ENCODE data around the gene FHIT. TPM values are rescaled to one million over a fixed set of nuclear protein-coding genes. Genes with fewer than 3 reads are reported as not detected.

Gene FHIT
- total RNA-seq, 1 experiment from 2014 or later: 3.6 TPM

DNA sequence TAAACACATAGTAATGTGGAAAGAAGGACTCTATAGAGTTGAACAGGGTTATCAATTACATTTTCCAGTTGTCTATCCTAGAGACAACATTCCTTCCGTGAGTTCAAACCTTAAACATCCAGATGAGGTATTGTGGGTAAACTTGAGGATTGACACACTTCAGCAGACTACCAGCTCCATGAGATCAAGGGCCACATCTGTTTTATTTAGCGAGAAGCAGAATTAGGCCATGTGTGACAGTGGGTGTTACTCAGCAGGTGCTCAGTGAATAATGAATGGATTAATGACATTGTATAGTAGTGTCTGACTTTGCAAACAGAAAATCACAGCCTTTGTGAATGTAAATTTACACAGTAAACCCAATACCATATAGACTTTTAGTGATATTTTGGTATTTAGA is 1260.3 kb downstream of the FHIT start:
- Histone ChIP-seq H3K36me3 (ENCODE audit: low read depth, low read length) (no peaks in the 10 kb centered on the region), H3K27me3 (ENCODE audit: low read length) (peaks cover 44% of the 10 kb centered on the region), H4K20me1 (ENCODE audit: low read length) (no peaks in the 10 kb centered on the region), H3K79me2 (ENCODE audit: low read length) (no peaks in the 10 kb centered on the region), H3K4me2 (ENCODE audit: low read length) (no peak overlapping the region), H3K4me1 (ENCODE audit: insufficient read depth, low read length) (no peaks in the 10 kb centered on the region), H3K27ac (ENCODE audit: low read length) (no peak overlapping the region), H3F3A (ENCODE audit: low read length, unreplicated experiment) (no peaks in the 10 kb centered on the region), H3K9ac (ENCODE audit: low read length) (no peak overlapping the region), H3K4me3 (ENCODE audit: low read length) (no peak overlapping the region), H3K9me2 (replicated peaks; ENCODE audit: low read length) (no peaks in the 10 kb centered on the region), H3K9me3 (ENCODE audit: low read length) (no peaks in the 10 kb centered on the region), H2AFZ (ENCODE audit: low read length) (no peak overlapping the region)
- ChIA-PET CTCF (no interaction called here), POLR2A (ENCODE audit: unreplicated experiment) (no interaction called here)
- BruUV-seq (replicated peaks): no TSS peak
- intact Hi-C loops (cut with micrococcal nuclease): no loop called here
- no peak for DNase-seq
- no peak for ATAC-seq
- TF ChIP-seq EZH2 (IDR thresholded peaks at IDR 0.05; ENCODE audit: low read length, unreplicated experiment) (no peak), EZH2phosphoT487 (IDR thresholded peaks at IDR 0.05; ENCODE audit: borderline replicate concordance, low read length) (no peak)
- TF ChIP-seq, protein P1, sequence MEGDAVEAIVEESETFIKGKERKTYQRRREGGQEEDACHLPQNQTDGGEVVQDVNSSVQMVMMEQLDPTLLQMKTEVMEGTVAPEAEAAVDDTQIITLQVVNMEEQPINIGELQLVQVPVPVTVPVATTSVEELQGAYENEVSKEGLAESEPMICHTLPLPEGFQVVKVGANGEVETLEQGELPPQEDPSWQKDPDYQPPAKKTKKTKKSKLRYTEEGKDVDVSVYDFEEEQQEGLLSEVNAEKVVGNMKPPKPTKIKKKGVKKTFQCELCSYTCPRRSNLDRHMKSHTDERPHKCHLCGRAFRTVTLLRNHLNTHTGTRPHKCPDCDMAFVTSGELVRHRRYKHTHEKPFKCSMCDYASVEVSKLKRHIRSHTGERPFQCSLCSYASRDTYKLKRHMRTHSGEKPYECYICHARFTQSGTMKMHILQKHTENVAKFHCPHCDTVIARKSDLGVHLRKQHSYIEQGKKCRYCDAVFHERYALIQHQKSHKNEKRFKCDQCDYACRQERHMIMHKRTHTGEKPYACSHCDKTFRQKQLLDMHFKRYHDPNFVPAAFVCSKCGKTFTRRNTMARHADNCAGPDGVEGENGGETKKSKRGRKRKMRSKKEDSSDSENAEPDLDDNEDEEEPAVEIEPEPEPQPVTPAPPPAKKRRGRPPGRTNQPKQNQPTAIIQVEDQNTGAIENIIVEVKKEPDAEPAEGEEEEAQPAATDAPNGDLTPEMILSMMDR (conservative IDR thresholded peaks at IDR 0.05; ENCODE audit: low read depth, low read length): no peak

DNA sequence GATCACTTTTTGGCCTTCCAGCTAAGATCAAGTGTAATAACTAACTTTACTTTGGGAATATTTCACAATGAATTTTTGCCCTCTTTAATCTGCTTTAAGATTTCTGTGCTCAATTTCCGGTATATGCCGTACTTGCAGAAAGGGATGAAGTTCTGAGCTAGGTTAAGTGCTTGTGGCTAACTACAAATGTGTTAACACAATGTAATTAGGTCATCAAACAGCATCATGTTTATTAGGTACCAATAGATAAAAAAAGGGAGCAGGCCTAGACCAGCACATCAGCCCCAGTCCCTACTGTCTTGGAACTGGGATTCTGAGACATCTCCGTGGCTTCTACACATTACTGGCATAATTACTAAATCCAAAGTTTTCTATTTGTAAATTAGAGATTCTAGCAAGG is 1268.7 kb downstream of the FHIT start:
- Histone ChIP-seq H3K9ac (ENCODE audit: low read length) (no peak overlapping the region), H3K36me3 (ENCODE audit: low read depth, low read length) (no peaks in the 10 kb centered on the region), H3K79me2 (ENCODE audit: low read length) (no peaks in the 10 kb centered on the region), H3K4me1 (ENCODE audit: insufficient read depth, low read length) (no peaks in the 10 kb centered on the region), H3K9me3 (ENCODE audit: low read length) (no peaks in the 10 kb centered on the region), H3K9me2 (replicated peaks; ENCODE audit: low read length) (no peaks in the 10 kb centered on the region), H3K4me3 (ENCODE audit: low read length) (no peak overlapping the region), H3K27ac (ENCODE audit: low read length) (no peak overlapping the region), H3K4me2 (ENCODE audit: low read length) (no peak overlapping the region), H4K20me1 (ENCODE audit: low read length) (no peaks in the 10 kb centered on the region), H3F3A (ENCODE audit: low read length, unreplicated experiment) (no peaks in the 10 kb centered on the region), H2AFZ (ENCODE audit: low read length) (no peak overlapping the region), H3K27me3 (ENCODE audit: low read length) (no peaks in the 10 kb centered on the region; the same call in 1 of the 2 replicates)
- DNase-seq (no peak), ATAC-seq (no peak)
- TF ChIP-seq EZH2 (IDR thresholded peaks at IDR 0.05; ENCODE audit: low read length, unreplicated experiment) (no peak), EZH2phosphoT487 (IDR thresholded peaks at IDR 0.05; ENCODE audit: borderline replicate concordance, low read length) (no peak)
- TF ChIP-seq, protein P1 (conservative IDR thresholded peaks at IDR 0.05; ENCODE audit: low read depth, low read length): no peak
- BruUV-seq (replicated peaks): no TSS peak
- CTCF ChIA-PET: no interaction called here
- POLR2A ChIA-PET (ENCODE audit: unreplicated experiment): no interaction called here
- intact Hi-C loops (cut with micrococcal nuclease): no loop called here

- no peaks in the 10 kb centered on the region for H3K79me2 ChIP-seq (ENCODE audit: low read length)
- DNase-seq: no peak
- H3K27me3 ChIP-seq (ENCODE audit: low read length): no peaks in the 10 kb centered on the region; the same call in 1 of the 2 replicates
- TF ChIP-seq EZH2 (IDR thresholded peaks at IDR 0.05; ENCODE audit: low read length, unreplicated experiment) (no peak), EZH2phosphoT487 (IDR thresholded peaks at IDR 0.05; ENCODE audit: borderline replicate concordance, low read length) (no peak)
- TF ChIP-seq, protein P1 (conservative IDR thresholded peaks at IDR 0.05; ENCODE audit: low read depth, low read length): no peak
- no peaks in the 10 kb centered on the region for H4K20me1 ChIP-seq (ENCODE audit: low read length)
- H3K9me3 ChIP-seq (ENCODE audit: low read length): no peaks in the 10 kb centered on the region
- H3K9ac ChIP-seq (ENCODE audit: low read length): no peak overlapping the region
- H3K9me2 ChIP-seq (replicated peaks; ENCODE audit: low read length): no peaks in the 10 kb centered on the region
- no peak overlapping the region for H3K27ac ChIP-seq (ENCODE audit: low read length)
- no peak for ATAC-seq
- no peak overlapping the region for H3K4me2 ChIP-seq (ENCODE audit: low read length)
- intact Hi-C loops (cut with micrococcal nuclease): no loop called here
- no peak overlapping the region for H3K4me3 ChIP-seq (ENCODE audit: low read length)
- BruUV-seq (replicated peaks): no TSS peak
- H3K4me1 ChIP-seq (ENCODE audit: insufficient read depth, low read length): no peaks in the 10 kb centered on the region
- H3K36me3 ChIP-seq (ENCODE audit: low read depth, low read length): no peaks in the 10 kb centered on the region
- H3F3A ChIP-seq (ENCODE audit: low read length, unreplicated experiment): no peaks in the 10 kb centered on the region
- H2AFZ ChIP-seq (ENCODE audit: low read length): no peak overlapping the region
- CTCF ChIA-PET: no interaction called here
- POLR2A ChIA-PET (ENCODE audit: unreplicated experiment): no interaction called here
Observed at GRCh38 chr3:59981377-59981776, 1269.9 kb downstream of the FHIT start.

All from PC-3 (cell line).